Type B pancreatic cell (in vitro differentiated cells): ENCODE results near the gene TREX2. TPM values are rescaled to one million over a fixed set of nuclear protein-coding genes. Genes with fewer than 3 reads are reported as not detected.

ENCODE experiments used
- DNase-seq: peaks from one replicate; pipeline ENCODE4 v3.0.0; 2021; ENCODE audit warnings: mixed read lengths; ENCODE audit not compliant: unreplicated experiment; ENCODE audit errors: extremely low spot score
- H3K27ac Mint-ChIP-seq: 2 replicates; pipeline ENCODE4 v1.8.0; 2021; ENCODE audit warnings: mild to moderate bottlenecking, mixed read lengths
- H3K27me3 Mint-ChIP-seq: 2 replicates; pipeline ENCODE4 v1.8.0; 2021; ENCODE audit warnings: mixed read lengths
- H3K36me3 Mint-ChIP-seq: 2 replicates; pipeline ENCODE4 v1.8.0; 2021; ENCODE audit warnings: mixed read lengths
- H3K4me1 Mint-ChIP-seq: one replicate; pipeline ENCODE4 v1.8.0; 2021; ENCODE audit warnings: mixed read lengths; ENCODE audit not compliant: unreplicated experiment
- H3K4me3 Mint-ChIP-seq: 2 replicates; pipeline ENCODE4 v1.8.0; 2021; ENCODE audit warnings: mild to moderate bottlenecking, mixed read lengths
- H3K9me3 Mint-ChIP-seq: 2 replicates; pipeline ENCODE4 v1.8.0; 2021; ENCODE audit warnings: mixed read lengths
- CTCF ChIP-seq: fragments of 200-600 bp; sonication (generic); conservative IDR thresholded peaks from 2 replicates; pipeline ENCODE4 v1.5.0; 2021; ENCODE audit warnings: antibody characterized with exemption, mild to moderate bottlenecking
- total RNA-seq: library from RNA; stranded (reverse); gene quantifications from 2 replicates; pipeline ENCODE4 v1.2.1, GENCODE V29; 2021; ENCODE audit warnings: low replicate concordance

TREX2 gene
- total RNA-seq, 1 donor from 2014 or later = 0.72 TPM

- no peak for TF ChIP-seq CTCF
- Mint-ChIP-seq H3K9me3 (no peaks in the 10 kb centered on the region), H3K27me3 (no peaks in the 10 kb centered on the region), H3K36me3 (no peaks in the 10 kb centered on the region), H3K4me1 (peaks cover 5% of the 10 kb centered on the region), H3K27ac (no peak overlapping the region), H3K4me3 (no peak overlapping the region)
- no peak for DNase-seq
These were observed 46.7 kb upstream of the TREX2 start for GRCh38 chrX:153492543-153492942.

- H3K36me3 Mint-ChIP-seq = no peaks in the 10 kb centered on the region
- H3K9me3 Mint-ChIP-seq = no peaks in the 10 kb centered on the region
These were observed 46.1 kb upstream of the TREX2 start for GRCh38 chrX:153491918-153492317.

GRCh38 chrX:153491351-153491914 is 45.6 kb upstream of the TREX2 start:
- H3K4me3 Mint-ChIP-seq = no peak overlapping the region
- H3K27me3 Mint-ChIP-seq = no peaks in the 10 kb centered on the region
- no peaks in the 10 kb centered on the region for H3K36me3 Mint-ChIP-seq
- no peaks in the 10 kb centered on the region for H3K9me3 Mint-ChIP-seq
- H3K4me1 Mint-ChIP-seq = peaks cover 5% of the 10 kb centered on the region
- H3K27ac Mint-ChIP-seq = no peak overlapping the region
- no peak for TF ChIP-seq CTCF
- no peak for DNase-seq

More at GRCh38 chrX:153491918-153492317, 46.1 kb upstream of the TREX2 start:
- Mint-ChIP-seq H3K4me3 (no peak overlapping the region), H3K27me3 (no peaks in the 10 kb centered on the region), H3K4me1 (peaks cover 5% of the 10 kb centered on the region), H3K27ac (no peak overlapping the region)
- no peak for TF ChIP-seq CTCF
- DNase-seq = no peak

- TF ChIP-seq CTCF = no peak
- no peak for DNase-seq
- Mint-ChIP-seq H3K36me3 (no peaks in the 10 kb centered on the region), H3K4me3 (no peak overlapping the region), H3K4me1 (peaks cover 5% of the 10 kb centered on the region), H3K27me3 (no peaks in the 10 kb centered on the region), H3K27ac (no peak overlapping the region), H3K9me3 (no peaks in the 10 kb centered on the region)
These were observed 44.5 kb upstream of the TREX2 start for GRCh38 chrX:153490217-153490930.

- DNase-seq = no peak
- H3K27ac Mint-ChIP-seq = no peak overlapping the region
These were observed 42.5 kb upstream of the TREX2 start for GRCh38 chrX:153488231-153488914.

More at GRCh38 chrX:153488231-153488914, 42.5 kb upstream of the TREX2 start:
- no peak for TF ChIP-seq CTCF
- Mint-ChIP-seq H3K36me3 (no peaks in the 10 kb centered on the region), H3K4me3 (no peak overlapping the region), H3K27me3 (no peaks in the 10 kb centered on the region), H3K9me3 (no peaks in the 10 kb centered on the region), H3K4me1 (no peaks in the 10 kb centered on the region)
